HT1080 (cell line): ENCODE measurements around the gene CAP1. TPM values are rescaled to one million over a fixed set of nuclear protein-coding genes. Genes with fewer than 3 reads are reported as not detected.
"Not testable (repeated sequence)": the region's sequence is repeated elsewhere in the genome, so short reads cannot be mapped to it uniquely, and the experiment has no call there.

Experiments used
- DNase-seq: peaks from one replicate; pipeline ENCODE4 v3.0.0-alpha.2; 2015; ENCODE audit warnings: low read depth
- polyA plus RNA-seq, 2 experiments: library from polyadenylated mRNA; depleted of rRNA; stranded (reverse); fragments of >200 nt; gene quantifications; 2 replicates each; pipeline ENCODE4 v1.2.3, GENCODE V29; 2015
- total RNA-seq: library from RNA; depleted of rRNA; stranded (reverse); fragments of >200 nt; shearing (Covaris generic); gene quantifications from 2 replicates; pipeline ENCODE4 v1.2.3, GENCODE V29; 2014; rRNA removed

The CAP1 gene
- 537 and 558 TPM in 2 replicates for total RNA-seq
- 475 and 520 TPM in 2 replicates for polyA plus RNA-seq (2015; cell fraction: cytosol; rRNA removed)
- polyA plus RNA-seq (2015; cell fraction: nucleus; rRNA removed): 689 and 698 TPM in 2 replicates

DNA sequence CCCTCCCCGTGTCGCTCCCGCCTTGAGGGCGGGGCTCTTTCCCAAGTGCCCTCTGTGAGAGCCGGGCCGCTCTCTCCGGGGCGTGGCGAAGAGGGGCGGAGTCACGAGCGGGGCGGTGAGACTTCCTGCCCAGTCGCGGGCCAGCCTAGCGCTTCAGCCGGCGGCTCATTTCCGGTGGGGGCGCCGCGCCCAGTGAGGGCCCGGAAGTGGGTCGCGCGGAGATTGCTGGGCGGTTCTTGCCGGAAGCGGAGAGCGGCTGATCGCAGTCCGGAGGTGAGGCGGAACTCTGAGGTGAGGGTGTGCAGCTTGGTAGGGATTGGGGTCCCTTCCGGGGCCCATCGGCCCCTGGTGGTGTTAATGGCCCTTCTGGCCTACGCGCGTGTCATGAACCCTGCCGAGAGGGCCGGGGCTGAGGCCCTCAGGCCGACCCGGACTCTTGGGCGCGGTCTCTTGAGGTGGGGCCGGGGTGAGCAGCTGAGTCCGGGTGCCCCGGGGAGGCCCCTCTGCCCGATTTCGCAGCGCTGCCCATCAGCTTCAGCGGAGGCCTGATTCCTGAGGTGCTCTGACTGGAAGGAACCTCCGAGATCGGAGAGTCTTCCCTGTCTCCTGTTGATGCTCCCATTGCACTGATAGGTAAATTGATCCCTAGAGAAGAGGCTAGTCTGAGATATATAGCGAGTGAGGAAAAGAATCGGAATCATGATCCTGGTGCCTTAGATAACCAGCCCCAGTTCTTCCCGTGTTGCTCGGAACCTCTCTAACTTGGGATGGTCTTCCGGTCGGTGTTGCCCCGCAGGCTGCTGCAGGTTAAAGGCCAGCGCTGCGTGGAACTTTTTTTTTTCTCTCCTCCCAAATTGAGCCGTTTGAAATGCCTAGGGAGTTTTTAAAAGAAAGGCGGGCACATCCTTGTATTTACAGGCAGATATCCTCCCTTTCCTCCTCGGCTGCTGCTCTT lies at the start of gene CAP1:
Gene CAP1 (plus strand): TSS at position 219 of the 955 bp plus-strand sequence. CDS start 18,618 bp downstream, outside the sequence.
- DNase-seq: peak; percentile 99

GRCh38 chr1:39992234-39992633 lies 48.3 kb upstream of the CAP1 start:
- DNase-seq: no peak

DNA sequence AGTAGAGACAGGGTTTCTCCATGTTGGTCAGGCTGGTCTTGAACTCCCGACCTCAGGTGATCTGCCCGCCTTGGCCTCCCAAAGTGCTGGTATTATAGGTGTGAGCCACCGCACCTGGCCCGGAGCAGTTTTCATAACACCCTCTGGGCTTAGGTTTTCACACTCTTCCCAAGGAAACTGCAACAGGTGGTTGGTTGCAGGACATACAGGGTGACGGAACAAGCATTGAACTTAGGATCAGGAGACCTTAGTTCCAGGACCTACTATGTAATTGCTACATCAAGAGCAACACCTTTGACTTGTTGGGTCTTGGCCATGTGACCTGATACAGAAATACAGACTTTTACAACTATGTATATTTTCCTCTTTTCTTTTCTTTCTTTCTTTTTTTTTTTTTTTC lies 47.6 kb upstream of the CAP1 start:
- DNase-seq: no peak

DNA sequence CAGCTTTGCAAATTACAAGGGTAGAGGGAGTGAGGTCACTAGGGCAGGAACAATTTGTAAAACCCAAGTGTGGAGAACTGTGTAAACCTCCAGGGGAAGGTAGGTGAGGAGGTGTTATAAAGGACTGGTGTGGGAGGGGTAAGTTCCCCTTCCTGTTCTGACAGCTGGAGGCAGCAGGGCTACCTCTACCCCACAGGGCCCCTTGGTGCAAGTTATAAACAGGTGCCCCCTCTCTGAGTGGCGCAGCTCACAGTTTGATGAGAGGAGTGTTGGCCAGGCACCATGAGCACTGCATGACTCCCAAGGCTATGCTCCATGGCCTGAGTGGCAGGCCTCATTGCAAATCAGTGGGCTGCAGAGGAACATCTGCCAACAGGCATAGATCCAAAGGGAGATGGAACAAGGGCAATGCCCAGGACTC lies 44.5 kb upstream of the CAP1 start:
- no peak for DNase-seq

GRCh38 chr1:39996396-39997004 lies 44.0 kb upstream of the CAP1 start:
- DNase-seq: no peak

DNA sequence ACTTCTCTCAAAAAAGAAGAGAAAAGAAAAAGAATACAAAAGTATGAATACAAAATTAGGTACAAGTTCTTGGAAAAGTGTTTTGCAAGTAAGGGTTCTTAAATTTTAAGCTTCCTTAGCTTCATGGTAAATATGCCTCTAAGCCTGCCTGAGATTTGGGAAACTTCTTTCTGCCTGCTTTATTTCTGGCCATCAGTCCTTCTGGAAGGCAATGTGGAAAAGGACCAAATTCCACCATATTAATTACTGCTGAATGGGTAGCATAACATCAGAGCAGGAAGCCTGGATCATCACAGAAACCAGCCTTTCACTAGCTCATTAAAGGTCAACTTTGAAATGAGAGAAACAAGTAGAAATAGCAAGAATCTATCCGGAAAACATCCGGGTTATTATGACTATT lies 39.1 kb upstream of the CAP1 start:
- no peak for DNase-seq

DNA sequence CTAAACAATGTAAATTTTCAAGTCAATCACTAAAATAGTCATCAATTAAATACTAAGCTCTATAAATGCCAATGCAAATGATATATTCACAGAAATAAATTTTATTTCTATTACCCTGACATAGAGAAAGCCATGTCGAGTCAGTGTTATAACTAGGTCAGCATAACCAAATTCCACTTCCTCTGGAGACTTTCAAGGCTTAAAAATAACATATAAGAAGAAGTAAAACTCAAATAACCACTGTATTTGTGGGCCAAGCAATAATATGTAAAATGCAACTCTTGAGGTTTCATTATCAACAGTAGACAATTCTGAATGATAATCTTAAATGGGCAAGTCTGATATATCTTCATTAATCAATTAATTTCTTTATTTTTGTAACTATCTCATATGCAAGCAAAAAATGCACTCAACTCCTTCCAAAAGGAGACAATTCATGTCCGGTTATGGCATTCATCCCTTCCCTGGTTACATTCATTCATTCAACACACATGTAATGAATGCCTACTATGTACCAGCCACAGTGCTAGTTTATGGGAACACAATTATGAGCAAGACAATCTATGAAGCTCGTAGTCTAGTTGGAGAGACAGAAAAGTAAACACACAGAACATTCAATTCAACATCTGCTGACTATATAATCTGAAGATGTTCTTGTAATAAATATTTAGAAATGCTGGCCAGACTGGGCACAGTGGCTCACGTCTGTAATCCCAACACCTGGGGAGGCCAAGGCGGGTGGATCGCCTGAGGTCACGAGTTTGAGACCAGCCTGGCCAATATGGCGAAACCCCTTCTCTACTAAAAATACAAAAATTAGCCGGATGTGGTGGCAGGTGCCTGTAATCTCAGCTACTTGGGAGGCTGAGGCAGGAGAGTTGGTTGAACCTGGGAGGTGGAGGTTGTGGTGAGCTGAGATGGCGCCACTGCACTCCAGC lies 37.1 kb upstream of the CAP1 start:
- DNase-seq: no peak

DNA sequence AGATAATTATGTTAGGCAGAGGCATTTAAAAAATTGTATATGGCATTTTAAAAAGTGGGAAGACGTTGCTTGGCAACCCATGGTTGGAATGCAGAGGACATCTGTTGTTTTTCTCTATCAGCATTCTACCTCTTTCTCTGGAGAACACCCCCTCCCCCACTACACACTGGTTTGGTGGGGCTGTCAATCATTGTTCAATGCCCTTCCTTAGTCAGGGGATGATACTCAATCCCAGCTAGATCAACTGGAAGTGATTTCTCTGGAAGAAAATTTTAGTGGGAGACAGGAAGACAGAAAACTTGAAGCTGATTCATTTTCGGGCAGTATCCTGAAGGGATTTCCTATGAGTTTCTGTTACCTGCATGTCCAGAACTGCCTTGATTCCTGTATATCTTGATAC lies 35.7 kb upstream of the CAP1 start:
- DNase-seq: no peak

GRCh38 chr1:40007481-40008034 lies 33.0 kb upstream of the CAP1 start:
- not testable (repeated sequence) for DNase-seq

DNA sequence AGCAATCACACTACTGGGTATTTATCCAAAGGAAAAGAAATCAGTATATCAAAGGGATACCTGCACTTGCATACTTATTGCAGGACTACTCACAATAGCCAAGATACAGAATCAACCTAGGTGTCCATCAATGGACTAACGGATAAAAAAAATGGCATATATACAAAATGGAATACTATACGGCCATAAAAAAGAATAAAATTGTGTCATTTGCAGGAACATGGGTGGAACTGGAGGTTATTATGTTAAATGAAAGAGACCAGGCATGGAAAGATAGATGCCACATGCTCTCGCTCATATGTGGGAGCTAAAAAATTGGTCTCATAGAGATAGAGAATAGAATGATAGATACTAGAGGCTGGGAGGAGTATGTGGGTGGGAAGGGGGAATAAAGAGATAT lies 29.3 kb upstream of the CAP1 start:
- no peak for DNase-seq

DNA sequence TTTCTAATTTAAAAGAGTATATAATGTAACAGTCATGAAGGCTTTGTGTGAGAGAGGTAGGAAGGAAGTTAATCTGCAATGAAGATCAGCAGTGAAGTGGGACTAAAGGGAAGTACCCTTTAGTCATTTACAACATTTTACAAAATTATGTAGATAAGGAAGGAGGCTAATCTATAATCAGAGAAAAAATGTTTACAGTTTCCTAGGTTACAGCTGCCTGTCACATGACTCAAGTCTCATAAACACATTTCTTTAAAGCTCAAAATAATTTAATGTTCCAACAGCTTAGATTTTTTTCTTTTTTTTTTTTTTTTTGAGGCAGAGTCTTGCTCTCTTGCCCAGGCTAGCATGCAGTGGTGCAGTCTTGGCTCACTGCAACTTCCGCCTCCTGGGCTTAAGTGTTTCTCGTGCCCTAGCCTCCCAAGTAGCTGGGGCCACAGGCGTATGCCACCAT lies 26.2 kb upstream of the CAP1 start:
- DNase-seq: no peak

GRCh38 chr1:40014812-40015594 lies 25.5 kb upstream of the CAP1 start:
- peak; percentile 93 for DNase-seq

- DNase-seq: no peak
Observed at GRCh38 chr1:40017951-40018575, 22.5 kb upstream of the CAP1 start.

DNA sequence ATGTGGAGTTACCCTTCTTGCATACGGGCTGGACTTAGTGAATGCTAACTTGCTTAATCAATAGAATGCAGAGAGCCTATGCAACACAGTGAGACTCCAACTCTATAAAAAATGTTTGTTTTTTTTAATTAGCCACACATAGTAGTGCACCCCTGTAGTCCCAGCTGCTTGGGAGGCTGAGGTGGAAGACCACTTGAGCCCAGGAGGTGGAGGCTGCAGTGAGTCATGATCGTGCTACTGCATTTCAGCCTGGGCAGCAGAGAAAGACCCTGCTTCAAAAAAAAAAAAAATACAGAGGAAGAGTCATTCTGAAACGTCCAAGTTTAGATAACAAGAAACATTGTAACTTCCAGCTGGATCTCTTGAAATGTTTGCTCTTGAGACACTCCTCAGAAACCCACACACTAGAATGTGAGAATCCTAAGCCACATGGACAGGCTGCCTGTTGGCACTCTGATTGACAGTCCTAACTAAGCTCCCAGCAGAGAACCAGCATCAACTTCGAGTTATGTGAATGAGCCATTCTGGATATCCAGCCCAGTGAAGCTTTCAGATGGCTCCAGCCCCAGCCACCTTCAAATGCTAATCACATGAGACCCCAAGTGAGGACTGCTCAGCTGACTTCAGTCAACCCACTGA lies 20.0 kb upstream of the CAP1 start:
- no peak for DNase-seq

DNA sequence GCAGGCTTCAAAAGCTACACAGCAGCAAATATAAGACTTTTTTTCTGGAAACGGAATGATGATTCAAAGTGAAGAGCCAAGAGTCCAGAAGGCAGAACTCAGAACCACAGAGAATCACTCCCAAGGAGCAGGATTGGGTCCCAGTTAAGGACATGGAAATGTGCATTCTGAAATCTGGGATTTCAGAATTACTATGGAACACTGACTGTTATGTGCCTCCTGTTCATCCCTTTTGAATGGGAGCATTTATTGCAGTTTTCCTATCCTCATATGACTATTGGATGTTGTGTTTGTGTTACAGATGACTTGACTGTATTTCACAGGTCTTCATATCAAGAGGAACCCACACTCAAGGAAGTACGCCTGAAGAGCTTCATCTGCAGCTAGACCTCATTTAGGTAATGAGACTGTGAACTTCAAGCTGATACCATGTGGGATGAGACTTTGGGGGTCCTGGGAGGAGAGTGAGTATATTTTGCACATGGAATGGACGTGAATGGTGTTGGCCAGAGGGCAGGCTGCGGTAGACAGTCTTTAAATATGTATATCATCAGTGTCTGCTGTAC lies 17.1 kb upstream of the CAP1 start:
- DNase-seq: no peak

GRCh38 chr1:40024671-40025070 lies 15.9 kb upstream of the CAP1 start:
- DNase-seq: no peak

DNA sequence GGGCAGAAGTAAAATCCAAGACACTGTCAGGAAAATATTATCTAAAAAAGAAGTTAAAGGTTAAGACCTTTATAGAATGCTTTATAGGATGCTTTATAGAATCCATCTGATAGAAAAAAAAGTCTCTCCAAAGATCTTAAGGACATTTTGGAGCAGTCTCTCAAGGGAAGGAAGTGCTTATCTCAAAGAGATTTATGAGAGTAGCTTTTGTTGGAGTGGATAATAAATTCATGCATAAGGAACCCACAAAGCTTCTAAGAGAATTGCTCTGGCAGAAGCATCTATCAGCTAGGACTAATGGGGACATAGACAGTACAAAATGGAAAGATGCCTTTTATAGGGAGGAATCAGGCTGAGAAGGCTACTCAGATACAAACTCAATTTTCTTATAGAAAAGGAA lies 12.9 kb upstream of the CAP1 start:
- DNase-seq: no peak

DNA sequence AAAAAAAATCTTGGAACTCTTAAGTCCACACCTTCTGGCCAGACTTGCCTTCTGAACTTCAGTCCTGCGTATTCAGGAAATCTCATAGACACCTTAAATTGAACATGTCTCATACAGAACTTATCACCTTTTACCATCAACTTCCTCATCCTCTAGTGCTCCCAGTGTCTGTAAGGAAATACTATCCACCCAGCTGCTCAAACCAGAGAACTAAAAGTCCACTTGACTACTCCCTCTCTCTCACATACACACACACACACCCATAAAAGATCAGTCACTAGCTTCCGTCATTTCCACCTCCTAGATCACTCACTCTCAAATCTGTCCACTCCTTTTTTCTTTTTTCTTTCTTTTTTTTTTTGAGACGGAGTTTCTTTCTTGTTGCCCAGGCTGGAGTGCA lies 10.9 kb upstream of the CAP1 start:
- DNase-seq: no peak
